GM21619 (cell line): ENCODE measurements around the gene PHLPP2.
A peak's percentile ranks its signal among the peaks of the same experiment; 100 is the strongest.

ENCODE experiments used
- ATAC-seq: cut with Tn5 transposase; IDR thresholded peaks from one replicate; pipeline ENCODE4 v1.9.1; 2021; ENCODE audit not compliant: unreplicated experiment

The PHLPP2 gene, protein sequence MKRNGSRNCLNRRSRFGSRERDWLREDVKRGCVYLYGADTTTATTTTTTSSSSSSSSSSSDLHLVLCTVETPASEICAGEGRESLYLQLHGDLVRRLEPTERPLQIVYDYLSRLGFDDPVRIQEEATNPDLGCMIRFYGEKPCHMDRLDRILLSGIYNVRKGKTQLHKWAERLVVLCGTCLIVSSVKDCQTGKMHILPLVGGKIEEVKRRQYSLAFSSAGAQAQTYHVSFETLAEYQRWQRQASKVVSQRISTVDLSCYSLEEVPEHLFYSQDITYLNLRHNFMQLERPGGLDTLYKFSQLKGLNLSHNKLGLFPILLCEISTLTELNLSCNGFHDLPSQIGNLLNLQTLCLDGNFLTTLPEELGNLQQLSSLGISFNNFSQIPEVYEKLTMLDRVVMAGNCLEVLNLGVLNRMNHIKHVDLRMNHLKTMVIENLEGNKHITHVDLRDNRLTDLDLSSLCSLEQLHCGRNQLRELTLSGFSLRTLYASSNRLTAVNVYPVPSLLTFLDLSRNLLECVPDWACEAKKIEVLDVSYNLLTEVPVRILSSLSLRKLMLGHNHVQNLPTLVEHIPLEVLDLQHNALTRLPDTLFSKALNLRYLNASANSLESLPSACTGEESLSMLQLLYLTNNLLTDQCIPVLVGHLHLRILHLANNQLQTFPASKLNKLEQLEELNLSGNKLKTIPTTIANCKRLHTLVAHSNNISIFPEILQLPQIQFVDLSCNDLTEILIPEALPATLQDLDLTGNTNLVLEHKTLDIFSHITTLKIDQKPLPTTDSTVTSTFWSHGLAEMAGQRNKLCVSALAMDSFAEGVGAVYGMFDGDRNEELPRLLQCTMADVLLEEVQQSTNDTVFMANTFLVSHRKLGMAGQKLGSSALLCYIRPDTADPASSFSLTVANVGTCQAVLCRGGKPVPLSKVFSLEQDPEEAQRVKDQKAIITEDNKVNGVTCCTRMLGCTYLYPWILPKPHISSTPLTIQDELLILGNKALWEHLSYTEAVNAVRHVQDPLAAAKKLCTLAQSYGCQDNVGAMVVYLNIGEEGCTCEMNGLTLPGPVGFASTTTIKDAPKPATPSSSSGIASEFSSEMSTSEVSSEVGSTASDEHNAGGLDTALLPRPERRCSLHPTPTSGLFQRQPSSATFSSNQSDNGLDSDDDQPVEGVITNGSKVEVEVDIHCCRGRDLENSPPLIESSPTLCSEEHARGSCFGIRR (N-terminal part only)

DNA sequence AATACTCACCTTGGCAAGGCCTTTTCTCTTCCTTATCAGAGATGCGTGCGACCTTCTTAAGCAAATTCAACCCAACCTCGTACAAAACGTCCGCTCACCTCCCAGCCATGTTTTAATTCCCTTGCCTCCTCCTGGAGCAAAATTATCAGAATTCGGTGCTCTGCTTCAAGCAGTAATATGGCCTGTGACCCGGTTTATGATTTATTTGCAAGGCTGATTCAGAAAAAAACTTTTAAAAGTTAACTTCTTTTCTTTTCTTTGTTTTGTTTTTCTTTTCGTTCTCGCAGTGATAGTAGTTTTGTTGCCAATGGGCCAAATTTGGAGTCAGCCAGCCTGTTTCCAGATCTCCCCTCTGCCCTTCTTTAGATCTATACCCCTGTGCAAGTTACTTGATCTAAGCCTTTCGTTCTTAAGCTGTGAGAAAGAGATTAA, at the start of gene PHLPP2:
PHLPP2 (minus strand) TSS at position 382 of the 432 bp plus-strand sequence. CDS start 9,906 bp downstream, outside the sequence.
- no peak for ATAC-seq

DNA sequence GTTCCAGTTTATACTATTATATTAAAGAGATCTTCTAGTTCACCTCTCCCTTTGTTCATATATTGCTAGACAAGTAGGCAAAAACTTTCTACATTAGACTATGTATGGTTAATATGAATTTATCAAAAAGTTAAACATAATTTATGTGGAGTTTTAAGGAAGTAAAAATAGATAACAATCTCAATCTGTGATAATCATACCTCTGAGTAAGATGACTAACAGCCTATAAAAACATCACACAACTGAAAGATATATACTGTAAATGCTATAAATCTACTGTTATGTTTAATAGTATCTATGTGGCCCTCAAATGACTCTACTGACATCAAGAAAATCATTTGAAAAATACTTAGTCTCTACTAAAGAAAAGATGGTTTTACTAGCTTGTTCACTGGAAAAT, 47.1 kb upstream of the PHLPP2 start:
- ATAC-seq: no peak

DNA sequence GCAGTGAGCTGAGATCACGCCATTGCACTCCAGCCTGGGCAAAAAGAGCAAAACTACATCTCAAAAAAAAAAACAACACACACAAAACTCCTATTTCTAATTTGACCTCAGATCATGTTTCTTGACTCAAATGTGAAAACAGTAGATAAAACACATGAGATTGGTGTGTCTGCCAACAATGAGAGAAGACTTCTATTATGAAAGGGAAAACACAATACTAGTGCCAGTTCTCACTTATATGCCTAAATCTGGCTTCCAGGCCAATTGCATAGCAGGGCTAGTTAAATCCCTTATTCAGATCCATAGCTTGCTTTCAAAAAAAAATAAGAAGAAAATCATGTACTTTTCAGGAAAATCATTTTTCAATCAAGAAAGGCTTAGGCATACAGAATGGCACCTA, 44.7 kb upstream of the PHLPP2 start:
- ATAC-seq: no peak

DNA sequence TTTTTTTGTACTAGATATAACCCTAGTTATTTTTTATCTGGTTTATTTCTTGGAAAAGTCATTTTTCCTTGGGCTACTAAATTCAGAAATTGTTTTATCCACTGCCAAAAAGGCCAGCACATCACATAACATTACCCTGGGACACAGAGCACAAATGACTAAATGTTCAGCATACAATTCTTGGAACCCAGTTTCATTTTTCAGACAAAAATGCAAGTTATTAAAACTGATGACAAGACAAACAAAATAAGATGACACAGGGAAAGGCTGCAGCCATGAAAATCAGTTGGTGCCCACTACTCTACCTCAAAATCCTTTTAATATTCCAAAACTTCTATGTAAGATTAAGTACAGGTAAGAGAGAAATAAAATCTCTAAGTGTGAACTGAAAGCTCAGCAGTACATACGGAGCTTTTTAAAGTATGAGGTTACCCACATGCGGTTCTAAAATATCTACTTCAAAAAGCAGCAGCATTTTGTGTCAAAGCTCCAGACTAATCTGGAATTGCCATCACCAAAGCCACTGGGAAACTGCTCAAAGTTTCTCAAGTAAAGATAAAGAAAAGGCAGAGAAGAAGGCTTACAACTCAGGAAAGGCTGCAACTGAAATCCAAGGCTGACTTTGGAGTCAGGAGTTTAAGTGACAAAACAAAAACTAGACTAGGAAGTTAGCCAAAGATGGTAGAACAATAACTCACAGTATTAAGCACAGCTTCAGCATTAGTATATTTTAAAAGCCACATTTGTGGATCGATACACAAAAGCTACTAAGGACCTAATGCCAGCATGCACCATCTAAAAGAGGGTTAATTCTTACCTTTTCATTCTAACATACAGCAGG, 42.8 kb upstream of the PHLPP2 start:
- ATAC-seq: no peak

DNA sequence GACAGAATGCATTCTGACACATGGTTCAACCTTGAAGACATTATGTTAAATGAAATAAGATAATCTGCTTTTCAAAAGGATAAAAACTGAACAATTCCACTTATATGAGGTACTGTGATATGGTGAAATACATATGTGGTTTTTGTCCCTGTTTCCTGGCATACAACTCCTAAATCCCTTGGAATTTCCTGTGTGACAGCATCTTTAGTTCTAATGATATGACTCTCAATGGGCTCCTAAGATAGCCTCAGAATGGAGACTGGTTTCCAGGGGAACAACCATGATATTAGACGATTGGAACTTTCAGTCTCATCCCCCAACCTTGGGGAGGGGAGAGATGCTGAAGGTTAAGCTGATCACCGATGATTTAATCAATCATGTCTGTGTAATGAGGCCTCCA, 37.7 kb upstream of the PHLPP2 start:
- ATAC-seq: no peak

DNA sequence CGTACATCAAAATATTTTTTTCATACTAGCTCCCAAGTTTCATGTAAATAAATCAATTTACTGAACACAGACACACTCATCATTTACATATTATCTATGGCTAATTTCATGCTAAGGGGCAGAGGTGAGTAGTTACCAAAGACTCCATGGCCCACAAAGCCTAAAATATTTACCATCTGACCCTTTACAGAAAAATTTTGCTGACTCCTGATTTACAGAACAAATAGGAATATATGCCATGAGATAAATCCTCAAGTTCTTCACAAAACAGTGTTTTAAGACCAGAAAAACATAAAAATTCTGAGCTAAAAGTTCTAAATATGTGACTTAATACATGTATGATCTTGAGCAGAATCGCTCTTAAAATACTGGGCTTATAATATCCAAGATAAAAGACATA, 36.6 kb upstream of the PHLPP2 start:
- no peak for ATAC-seq

DNA sequence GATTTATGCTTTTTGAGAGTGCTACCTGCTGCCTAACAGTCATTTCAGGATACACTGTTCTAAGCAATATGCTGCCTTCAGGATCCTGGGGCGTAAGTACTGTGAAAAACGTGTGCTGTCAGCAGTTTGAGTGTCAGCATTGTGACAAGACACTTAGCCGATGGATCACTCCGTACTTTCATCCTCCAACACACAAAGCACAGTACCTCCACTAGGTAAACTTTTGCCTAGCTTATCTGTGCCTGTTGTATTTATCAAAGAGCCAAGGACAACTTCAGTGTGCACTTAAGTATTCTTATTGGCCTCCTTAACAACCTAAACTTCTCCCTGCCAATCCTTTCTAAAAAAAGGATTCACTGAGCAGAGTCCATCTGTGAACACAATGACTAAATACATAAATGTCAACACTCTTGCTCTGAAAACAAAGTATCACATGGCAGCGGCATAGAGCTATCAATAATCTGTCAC, 33.8 kb upstream of the PHLPP2 start:
- ATAC-seq: no peak

DNA sequence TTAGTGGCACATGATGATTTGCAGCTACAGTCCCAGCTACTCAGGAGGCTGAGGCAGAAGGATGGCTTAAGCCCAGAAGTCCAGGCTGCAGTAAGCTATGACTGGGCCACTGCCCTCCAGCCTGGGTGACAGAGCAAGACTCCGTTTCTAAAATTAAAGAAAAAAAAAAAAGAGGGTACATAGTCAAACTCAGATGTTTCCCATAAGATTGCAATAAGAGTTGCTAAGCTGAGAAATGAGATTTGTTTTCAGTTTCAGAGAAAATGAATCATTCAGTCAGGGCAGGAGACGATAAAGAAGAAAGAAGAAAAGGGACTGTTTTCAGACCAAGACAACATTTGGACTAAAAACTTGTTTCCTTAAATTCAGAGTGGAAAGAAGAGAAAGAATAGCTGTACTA, 30.2 kb upstream of the PHLPP2 start:
- no peak for ATAC-seq

DNA sequence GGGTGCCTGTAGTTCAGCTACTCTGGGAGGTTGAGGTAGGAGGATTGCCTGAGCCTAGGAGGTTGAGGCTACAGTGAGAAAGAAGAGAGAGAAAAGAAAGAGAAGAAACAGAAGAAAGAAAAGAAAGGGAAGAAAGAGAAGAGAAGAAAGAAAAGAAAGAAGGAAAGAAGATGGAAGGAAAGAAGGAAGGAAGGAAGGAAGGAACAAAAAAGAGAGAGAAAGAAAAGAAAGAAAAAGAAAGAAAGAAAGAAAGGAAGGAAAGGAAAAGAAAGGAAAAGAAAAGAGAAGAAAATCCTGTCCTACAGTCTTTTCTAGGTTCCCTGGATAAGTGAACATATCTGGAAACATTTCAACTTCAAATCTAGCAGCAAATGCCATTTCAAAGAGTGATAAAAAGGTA, 29.6 kb upstream of the PHLPP2 start:
- no peak for ATAC-seq

DNA sequence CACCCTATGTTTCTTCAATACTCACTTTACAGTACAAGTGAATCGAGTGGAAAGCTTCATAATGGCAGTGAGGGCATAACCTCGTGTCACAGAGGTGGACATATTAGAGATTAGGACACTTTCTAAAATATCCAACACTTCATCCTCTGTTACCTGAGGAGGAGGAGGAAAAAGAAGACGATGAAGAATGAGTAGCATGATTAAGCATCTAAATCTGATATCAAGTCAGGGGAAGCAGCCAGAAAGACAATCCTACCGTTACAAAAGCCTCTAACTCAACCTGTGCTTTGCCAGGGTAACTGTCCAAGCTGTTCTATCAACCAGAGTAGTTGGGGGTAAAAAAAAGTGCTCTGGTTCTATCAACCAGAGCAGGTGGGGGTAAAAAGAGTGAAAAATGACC, 23.7 kb upstream of the PHLPP2 start:
- ATAC-seq: no peak

DNA sequence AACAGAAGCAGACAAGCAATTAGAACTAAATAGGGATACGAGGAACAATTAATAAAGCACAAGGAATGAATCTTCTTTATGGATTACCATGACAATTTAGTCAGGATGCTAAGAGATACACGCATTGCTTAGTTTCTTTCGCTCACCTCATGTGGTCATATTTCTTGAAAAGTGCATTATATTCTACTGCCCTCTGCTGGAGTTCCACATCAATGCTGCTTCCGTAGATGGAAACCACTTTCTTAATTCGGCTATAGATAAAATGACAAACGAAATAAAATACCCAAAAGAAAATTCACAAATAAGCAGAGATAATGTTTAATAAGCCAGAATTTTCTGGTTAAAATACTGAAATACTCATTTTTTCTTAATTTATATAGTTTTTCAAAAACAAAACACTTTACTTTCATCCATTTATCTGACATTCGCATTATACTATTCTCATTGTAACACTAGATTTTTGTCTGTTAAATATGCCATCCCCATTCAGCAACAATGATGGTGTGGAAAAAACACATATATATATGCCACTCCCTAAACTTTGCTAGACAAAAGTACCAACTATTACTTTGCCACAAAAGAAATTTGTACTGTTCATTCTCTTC, 22.0 kb upstream of the PHLPP2 start:
- ATAC-seq: no peak

DNA sequence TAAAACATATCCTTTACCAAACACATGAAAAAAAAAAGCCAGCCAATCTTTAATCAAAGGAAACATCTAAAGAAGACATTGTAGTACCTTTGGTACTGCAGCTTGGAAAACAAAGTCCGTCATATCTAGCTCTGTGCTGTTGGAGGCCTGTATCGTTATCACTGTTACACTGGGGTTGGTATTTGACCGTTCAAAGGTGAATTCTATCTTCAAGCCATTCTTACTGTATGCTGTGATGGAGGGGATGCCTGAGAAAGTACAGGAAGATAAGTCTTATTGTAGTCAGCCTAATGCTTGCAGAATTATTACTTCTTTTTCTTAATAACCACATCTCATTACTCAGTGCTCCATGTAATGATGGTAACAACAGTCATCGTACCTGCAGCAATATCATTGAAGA, 14.4 kb upstream of the PHLPP2 start:
- no peak for ATAC-seq

DNA sequence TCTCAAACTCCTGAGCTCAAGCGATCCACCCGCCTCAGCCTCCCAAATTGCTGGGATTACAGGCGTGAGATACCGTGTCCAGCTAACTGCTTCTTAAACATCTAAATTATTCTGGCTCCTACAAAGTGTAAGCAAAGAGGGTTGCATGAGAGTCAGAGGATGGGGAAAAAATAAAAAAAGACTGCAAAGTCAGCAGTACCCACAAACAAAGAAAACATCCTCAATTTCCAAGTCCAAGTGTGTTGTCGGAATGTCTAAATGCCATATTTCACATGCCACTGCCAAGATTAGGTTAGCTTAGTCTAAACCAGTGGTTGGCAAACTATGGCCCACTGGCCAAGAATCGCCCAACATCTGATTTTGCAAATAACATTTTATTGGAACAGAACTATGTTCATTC, 13.0 kb upstream of the PHLPP2 start:
- no peak for ATAC-seq

DNA sequence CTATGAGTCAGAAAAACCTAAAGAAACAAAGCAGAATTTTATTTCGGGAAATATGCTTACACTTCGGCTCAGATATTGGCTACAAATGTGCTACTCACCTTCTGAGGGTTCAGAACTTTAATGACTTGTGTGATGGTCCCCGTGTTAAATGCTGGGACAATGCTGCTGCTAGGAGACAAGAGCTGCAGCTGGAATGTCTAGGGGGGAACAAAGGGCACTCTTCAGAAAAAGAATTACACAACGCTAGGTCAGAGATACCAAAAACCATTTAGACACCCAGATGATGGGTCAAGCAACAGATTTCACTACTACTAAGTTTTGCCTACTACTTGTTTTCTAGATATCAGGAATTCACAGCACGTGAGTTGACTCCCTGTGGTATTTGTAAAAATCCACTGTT, 10.0 kb upstream of the PHLPP2 start:
- no peak for ATAC-seq

DNA sequence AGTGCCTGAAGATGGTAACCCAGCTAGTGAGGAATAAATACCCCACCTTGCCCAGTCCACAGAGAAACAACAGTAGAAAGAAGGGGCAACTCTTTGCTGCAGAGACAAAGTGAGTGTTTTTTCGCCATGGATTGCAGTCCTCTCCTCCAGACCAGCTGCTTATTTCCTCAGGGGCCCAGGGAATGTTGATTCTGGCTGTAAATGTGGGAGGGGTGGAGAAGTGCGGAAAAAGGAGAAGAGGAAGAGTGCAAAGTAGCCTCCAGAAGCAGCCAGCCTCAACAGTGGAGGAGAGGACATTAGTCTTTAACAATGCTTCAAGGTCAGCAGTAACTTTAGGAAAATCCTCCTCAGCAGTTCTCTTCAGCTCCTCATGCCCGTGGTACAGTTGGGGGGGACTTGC, 8.1 kb upstream of the PHLPP2 start:
- no peak for ATAC-seq

DNA sequence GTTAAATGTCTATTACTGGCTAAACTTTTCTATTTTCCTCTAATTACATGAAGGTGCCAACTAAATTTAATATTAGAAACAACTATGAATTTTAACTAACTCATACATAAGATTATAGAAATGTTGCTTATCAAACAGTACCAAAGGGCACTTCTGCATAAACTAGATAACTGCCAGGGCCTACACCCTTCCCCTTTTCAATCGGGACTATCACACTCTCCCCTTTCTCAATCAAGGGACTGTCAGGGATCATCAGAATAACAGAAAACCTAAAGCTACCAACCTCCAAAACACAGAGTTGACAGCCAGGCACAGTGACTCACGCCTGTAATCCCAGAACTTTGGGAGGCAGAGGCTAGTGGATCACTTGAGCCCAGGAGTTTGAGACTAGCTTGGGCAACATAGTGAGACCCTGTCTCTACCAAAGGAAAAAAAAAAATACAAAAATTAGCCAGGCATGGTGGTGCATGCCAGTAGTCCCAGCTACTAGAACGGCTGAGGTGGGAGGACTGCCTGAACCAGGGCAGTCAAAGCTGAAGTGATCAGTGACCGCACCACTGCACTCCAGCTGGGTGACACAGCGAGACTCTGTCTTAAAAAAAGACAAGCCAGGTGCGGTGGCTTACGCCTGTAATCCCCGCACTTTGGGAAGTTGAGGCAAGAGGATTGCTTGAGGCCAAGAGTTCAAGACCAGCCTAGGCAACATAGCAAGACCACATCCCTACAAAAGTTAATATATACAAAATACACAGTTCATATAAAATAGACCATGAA, 3.2 kb upstream of the PHLPP2 start:
- no peak for ATAC-seq

DNA sequence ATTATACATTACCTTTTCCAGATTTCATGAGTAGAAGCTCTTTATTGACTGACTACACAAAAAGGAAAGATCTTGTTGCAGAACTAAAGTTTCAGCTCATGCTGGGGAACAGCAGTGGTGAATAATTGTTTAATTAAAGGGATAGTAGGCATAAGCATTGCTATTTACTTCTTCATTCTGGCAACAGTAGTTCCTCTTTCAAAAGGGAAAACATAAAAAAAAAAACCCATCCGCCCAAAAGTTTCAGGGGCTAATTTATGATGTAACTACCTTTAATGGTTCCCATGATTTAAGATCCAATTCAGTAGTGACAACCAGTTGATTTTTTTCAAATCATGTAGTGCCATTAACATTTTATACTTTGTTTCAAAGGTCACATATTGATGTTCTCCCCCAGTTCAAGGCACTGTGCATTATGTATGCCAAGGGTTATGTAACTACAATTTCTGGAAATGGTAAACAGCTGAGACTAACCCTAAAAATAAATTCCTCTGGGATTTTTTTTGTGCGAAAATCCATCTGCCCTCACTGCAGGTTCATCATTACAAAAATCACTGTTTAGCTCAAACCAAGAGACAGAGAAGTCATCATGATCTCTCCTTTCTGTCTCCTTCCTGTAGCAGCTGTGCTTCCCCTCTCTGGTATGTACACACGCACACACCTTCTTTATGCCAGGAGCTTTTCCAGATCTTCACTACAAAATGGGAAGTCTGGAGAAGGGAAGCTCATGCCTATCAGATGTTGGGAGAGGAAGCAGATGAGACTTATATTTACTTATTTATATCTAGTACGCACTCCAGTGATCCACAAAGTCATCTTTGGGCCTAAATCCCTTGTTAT, 2.2 kb upstream of the PHLPP2 start:
- ATAC-seq: no peak

DNA sequence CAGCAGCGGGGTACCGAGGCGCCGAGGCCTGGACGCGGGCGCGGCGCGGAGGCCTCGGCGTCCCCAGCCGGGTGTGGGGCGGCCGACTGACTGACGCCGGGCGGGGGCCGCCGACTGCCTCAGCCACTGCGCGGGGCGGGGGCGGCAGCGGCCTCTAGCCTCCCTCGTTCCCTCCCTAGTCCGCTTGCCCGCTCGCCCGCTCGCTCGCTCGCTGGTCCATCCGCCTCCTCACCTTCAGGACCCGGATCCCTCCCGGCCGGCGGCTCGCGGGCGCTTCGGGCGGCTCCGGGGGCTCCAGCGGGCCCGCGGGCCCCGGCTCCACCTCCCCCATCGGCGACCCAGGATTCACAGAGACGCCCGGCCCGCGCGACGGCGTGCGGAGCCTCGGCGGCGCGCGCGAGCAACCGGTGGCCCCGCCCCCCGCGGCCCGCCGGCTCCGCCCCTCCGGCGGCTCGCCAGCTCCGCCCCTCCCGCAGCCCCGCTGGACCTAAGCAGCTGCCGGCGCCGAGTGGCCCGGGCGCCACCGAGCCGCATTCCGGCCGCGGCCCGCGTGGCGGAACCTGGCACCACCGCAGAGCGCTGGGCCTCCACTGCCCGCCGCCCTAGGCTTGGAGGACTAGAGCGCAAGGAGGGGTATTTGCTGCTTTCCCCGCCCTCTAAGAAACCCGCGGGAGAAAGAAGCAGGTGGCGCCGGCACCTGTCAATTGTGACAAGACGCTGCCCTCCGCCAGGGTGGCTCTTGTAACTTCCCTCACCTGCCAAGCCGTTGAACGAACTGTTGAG, 773 bp downstream of the PHLPP2 start:
- ATAC-seq: peak; percentile 68
